GM12873 (cell line): ENCODE results near the gene DOCK3.

Source experiments
- TF ChIP-seq, protein P1 (sequence below): IDR thresholded peaks from 2 replicates; pipeline ENCODE4 v1.5.1; 2012; ENCODE audit warnings: low read depth, mild to moderate bottlenecking, moderate library complexity, low read length, control low read depth; ENCODE audit not compliant: insufficient read depth; ENCODE audit errors: missing control alignments

Gene DOCK3

DNA sequence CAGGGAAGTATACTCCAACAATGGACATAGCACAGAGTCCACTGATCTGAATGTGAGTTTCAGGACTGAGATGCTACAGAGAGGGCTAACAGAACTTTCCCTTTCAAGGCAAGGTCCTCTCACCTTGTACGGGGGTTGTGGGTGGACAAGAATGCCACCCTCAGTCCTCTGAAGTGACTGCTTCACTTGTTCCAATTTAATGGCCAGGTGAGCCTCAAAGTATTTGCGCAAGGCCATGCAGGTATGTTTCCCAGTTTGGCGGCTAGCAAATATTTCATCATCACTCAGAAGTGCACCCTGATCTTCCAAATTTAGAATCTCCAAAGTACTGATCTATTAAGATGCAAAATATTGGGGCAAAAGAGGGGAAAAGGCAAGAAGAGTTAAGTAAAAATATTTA, 754.4 kb downstream of the DOCK3 start:
- TF ChIP-seq, protein P1, sequence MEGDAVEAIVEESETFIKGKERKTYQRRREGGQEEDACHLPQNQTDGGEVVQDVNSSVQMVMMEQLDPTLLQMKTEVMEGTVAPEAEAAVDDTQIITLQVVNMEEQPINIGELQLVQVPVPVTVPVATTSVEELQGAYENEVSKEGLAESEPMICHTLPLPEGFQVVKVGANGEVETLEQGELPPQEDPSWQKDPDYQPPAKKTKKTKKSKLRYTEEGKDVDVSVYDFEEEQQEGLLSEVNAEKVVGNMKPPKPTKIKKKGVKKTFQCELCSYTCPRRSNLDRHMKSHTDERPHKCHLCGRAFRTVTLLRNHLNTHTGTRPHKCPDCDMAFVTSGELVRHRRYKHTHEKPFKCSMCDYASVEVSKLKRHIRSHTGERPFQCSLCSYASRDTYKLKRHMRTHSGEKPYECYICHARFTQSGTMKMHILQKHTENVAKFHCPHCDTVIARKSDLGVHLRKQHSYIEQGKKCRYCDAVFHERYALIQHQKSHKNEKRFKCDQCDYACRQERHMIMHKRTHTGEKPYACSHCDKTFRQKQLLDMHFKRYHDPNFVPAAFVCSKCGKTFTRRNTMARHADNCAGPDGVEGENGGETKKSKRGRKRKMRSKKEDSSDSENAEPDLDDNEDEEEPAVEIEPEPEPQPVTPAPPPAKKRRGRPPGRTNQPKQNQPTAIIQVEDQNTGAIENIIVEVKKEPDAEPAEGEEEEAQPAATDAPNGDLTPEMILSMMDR: no peak
